SK-N-SH (cell line): ENCODE results near the gene HSPD1. TPM values are rescaled to one million over a fixed set of nuclear protein-coding genes. Genes with fewer than 3 reads are reported as not detected.

Experiments
- CTCF ChIA-PET: fragments of 300-600, 350-600 bp; formaldehyde crosslinking; extraction: SDS; loops from one replicate; lab custom pipeline; 2021; lab: Yijun Ruan, JAX
- POLR2A ChIA-PET: fragments of 350-600 bp; sonication (Branson Sonifier 250); formaldehyde crosslinking; extraction: SDS; loops from one replicate; lab custom pipeline; 2020; ENCODE audit warnings: antibody characterized with exemption, inconsistent platforms; lab: Yijun Ruan, JAX
- DNase-seq: peaks from one replicate; pipeline ENCODE4 v3.0.0; 2012
- H2AFZ ChIP-seq: fragments of 200-600 bp; sonication (generic); 2 replicates; pipeline ENCODE4 v1.8.1; 2016; ENCODE audit warnings: antibody characterized with exemption, mild to moderate bottlenecking, low read depth
- H3F3A ChIP-seq: fragments of 200-600 bp; sonication (generic); replicated peaks from 2 replicates; pipeline ENCODE3; 2016; ENCODE audit warnings: antibody characterized with exemption, mild to moderate bottlenecking; ENCODE audit not compliant: insufficient read depth
- H3K27ac ChIP-seq, 2 experiments: fragments of 200-500 bp in 1 of 2; fragments of 200-600 bp in 1 of 2; sonication (Bioruptor generic) in 1 of 2; sonication (generic), shearing (Covaris generic) in 1 of 2; 2 replicates each; pipeline versions ENCODE4 v1.5.1 to v1.6.1; 2014 to 2016; ENCODE audit warnings: low read depth in 2 of 2, inconsistent platforms in 1 of 2, low read length in 1 of 2, mild to moderate bottlenecking in 1 of 2, mixed read lengths in 1 of 2
- H3K27me3 ChIP-seq: fragments of 200-600 bp; sonication (generic), shearing (Covaris generic); 2 replicates; pipeline ENCODE4 v1.6.1; 2016; ENCODE audit warnings: mixed run types; ENCODE audit not compliant: insufficient read depth
- H3K36me3 ChIP-seq, 2 experiments: fragments of 200-500 bp in 1 of 2; fragments of 200-600 bp in 1 of 2; sonication (Bioruptor generic) in 1 of 2; sonication (generic) in 1 of 2; replicated peaks in 1 of 2; 2 replicates each; pipeline versions ENCODE3 to v1.5.1; 2014 to 2016; ENCODE audit warnings: low read length in 1 of 2, mild to moderate bottlenecking in 1 of 2; ENCODE audit not compliant: insufficient read depth in 2 of 2, control insufficient read depth in 1 of 2
- H3K4me1 ChIP-seq, 2 experiments: fragments of 200-500 bp in 1 of 2; fragments of 200-600 bp in 1 of 2; sonication (Bioruptor generic) in 1 of 2; sonication (generic), shearing (Covaris generic) in 1 of 2; 2 replicates each; pipeline versions ENCODE4 v1.5.1 to v1.6.1; 2014 to 2016; ENCODE audit warnings: low read depth in 1 of 2, low read length in 1 of 2, mixed run types in 1 of 2; ENCODE audit not compliant: insufficient read depth in 2 of 2, control insufficient read depth in 1 of 2
- H3K4me2 ChIP-seq: fragments of 200-600 bp; sonication (generic), shearing (Covaris generic); 2 replicates; pipeline ENCODE4 v1.6.1; 2017; ENCODE audit warnings: mixed run types
- H3K4me3 ChIP-seq, 2 experiments: fragments of 200-500 bp in 1 of 2; fragments of 200-600 bp in 1 of 2; sonication (Bioruptor generic) in 1 of 2; sonication (generic), shearing (Covaris generic) in 1 of 2; 2 replicates each; pipeline versions ENCODE4 v1.5.1 to v1.8.1; 2014 to 2016; ENCODE audit warnings: low read depth in 2 of 2, inconsistent platforms in 1 of 2, low read length in 1 of 2, mild to moderate bottlenecking in 1 of 2, mixed read lengths in 1 of 2, moderate library complexity in 1 of 2
- H3K79me2 ChIP-seq: fragments of 200-600 bp; sonication (generic); 2 replicates; pipeline ENCODE4 v1.8.1; 2017; ENCODE audit warnings: mild to moderate bottlenecking; ENCODE audit not compliant: insufficient read depth
- H3K9ac ChIP-seq: fragments of 200-600 bp; sonication (generic); 2 replicates; pipeline ENCODE4 v1.6.1; 2017; ENCODE audit warnings: mixed run types
- H3K9me2 ChIP-seq: fragments of 200-600 bp; sonication (generic); 2 replicates; pipeline ENCODE4 v1.6.1; 2017; ENCODE audit warnings: mixed run types
- H3K9me3 ChIP-seq: fragments of 200-600 bp; sonication (generic); 2 replicates; pipeline ENCODE4 v1.6.1; 2017; ENCODE audit warnings: mixed run types, mild to moderate bottlenecking, moderate library complexity
- H4K20me1 ChIP-seq: fragments of 200-600 bp; sonication (generic); 2 replicates; pipeline ENCODE4 v1.6.1; 2017; ENCODE audit warnings: mild to moderate bottlenecking, mixed run types; ENCODE audit not compliant: insufficient read depth
- EP300 ChIP-seq, 2 experiments: IDR thresholded peaks; 2 replicates each; pipeline versions ENCODE4 v1.4.0 to v1.6.1; 2012; ENCODE audit warnings: borderline replicate concordance in 1 of 2, low read depth in 1 of 2, low read length in 1 of 2
- FOXJ3 ChIP-seq: sonication (generic); formaldehyde crosslinking; IDR thresholded peaks from 2 replicates; pipeline ENCODE4 v1.5.1; 2020; ENCODE audit warnings: mild to moderate bottlenecking, missing genetic modification reagents
- IRF3 ChIP-seq: fragments of 150-350 bp; IDR thresholded peaks from 2 replicates; pipeline ENCODE4 v1.6.1; 2016; ENCODE audit warnings: mild to moderate bottlenecking, low read depth, low read length
- JUND ChIP-seq: IDR thresholded peaks from 2 replicates; pipeline ENCODE4 v1.4.0; 2012
- MXI1 ChIP-seq: IDR thresholded peaks from 2 replicates; pipeline ENCODE4 v1.6.1; 2012; ENCODE audit warnings: mild to moderate bottlenecking, low read depth, low read length, improper control_type of control experiment
- PBX3 ChIP-seq: IDR thresholded peaks from 2 replicates; pipeline ENCODE4; 2012
- RAD21 ChIP-seq: IDR thresholded peaks from 2 replicates; pipeline ENCODE4 v1.6.1; 2012; ENCODE audit warnings: mild to moderate bottlenecking, low read length
- RXRA ChIP-seq: IDR thresholded peaks from 2 replicates; pipeline ENCODE4 v1.4.0; 2012; ENCODE audit warnings: low read depth, mild to moderate bottlenecking, borderline replicate concordance
- TCF12 ChIP-seq: IDR thresholded peaks from 2 replicates; pipeline ENCODE4 v1.4.0; 2012
- USF1 ChIP-seq: IDR thresholded peaks from 2 replicates; pipeline ENCODE4 v1.4.0; 2012; ENCODE audit warnings: low read depth, borderline replicate concordance
- USF2 ChIP-seq: fragments of 150-350 bp; IDR thresholded peaks from 2 replicates; pipeline ENCODE4 v1.6.1; 2017; ENCODE audit warnings: antibody characterized with exemption, low read length, low read depth, borderline replicate concordance
- WGBS: methylation state at CpG from one replicate; pipeline ENCODE4 v1.1.6; 2017; ENCODE audit warnings: low lambda C conversion rate; 5-methylcytosine and 5-hydroxymethylcytosine counted together
- polyA plus RNA-seq, 3 experiments: library from polyadenylated mRNA; depleted of rRNA; stranded (reverse); fragments of >200 nt; gene quantifications; 2 replicates each; pipeline ENCODE4 v1.2.3, GENCODE V29; 2012
- TF ChIP-seq, protein P1 (sequence below): fragments of 200-600 bp; sonication (generic); IDR thresholded peaks from 2 replicates; pipeline ENCODE4 v1.6.1; 2017; ENCODE audit warnings: antibody characterized with exemption, mild to moderate bottlenecking, moderate library complexity

The HSPD1 gene
- polyA plus RNA-seq, 1 of the 3 experiments (the other 2 are of a cell fraction), result 212 TPM

DNA sequence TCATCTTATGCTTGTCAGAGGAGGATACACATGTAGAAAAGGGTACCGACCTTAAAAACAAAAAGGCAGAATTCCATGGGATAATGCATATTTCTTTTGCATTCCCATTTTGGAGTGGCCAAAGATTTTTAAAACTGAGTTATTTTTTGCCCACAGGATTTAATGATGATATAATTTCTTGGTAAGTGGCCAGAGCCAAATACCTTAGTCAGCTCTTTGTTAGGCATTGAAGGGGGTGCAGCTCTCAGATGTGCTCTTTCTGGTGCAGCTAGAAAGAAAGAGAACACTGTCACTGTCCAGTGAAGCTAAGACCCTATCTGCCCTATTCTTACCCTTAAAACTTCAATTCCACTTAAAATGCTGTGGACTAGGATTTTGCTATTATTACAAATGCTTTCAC, 35.5 kb downstream of the HSPD1 start (continued):
- TF ChIP-seq USF2, result no peak
- TF ChIP-seq MXI1, result no peak

GRCh38 chr2:197461057-197461456, 38.6 kb downstream of the HSPD1 start:
- Histone ChIP-seq H2AFZ (no peak overlapping the region), H3K36me3 (peaks cover 21 to 51% of the 10 kb centered on the region in 2 experiments), H4K20me1 (peaks cover 35% of the 10 kb centered on the region), H3F3A (peaks cover 5% of the 10 kb centered on the region), H3K27ac (no peak overlapping the region), H3K4me1 (no peaks in the 10 kb centered on the region), H3K9me3 (no peaks in the 10 kb centered on the region), H3K9ac (no peak overlapping the region), H3K4me3 (no peak overlapping the region), H3K27me3 (no peaks in the 10 kb centered on the region), H3K79me2 (peaks cover 87% of the 10 kb centered on the region), H3K4me2 (no peak overlapping the region), H3K9me2 (no peaks in the 10 kb centered on the region)
- TF ChIP-seq MXI1 (no peak), FOXJ3 (no peak), EP300 (IDR thresholded peaks at IDR 0.05; ENCODE audit: borderline replicate concordance in 1 of 2, low read depth in 1 of 2, low read length in 1 of 2) (no peak), RAD21 (no peak), RXRA (no peak), IRF3 (no peak), TCF12 (no peak)
- TF ChIP-seq, protein P1, sequence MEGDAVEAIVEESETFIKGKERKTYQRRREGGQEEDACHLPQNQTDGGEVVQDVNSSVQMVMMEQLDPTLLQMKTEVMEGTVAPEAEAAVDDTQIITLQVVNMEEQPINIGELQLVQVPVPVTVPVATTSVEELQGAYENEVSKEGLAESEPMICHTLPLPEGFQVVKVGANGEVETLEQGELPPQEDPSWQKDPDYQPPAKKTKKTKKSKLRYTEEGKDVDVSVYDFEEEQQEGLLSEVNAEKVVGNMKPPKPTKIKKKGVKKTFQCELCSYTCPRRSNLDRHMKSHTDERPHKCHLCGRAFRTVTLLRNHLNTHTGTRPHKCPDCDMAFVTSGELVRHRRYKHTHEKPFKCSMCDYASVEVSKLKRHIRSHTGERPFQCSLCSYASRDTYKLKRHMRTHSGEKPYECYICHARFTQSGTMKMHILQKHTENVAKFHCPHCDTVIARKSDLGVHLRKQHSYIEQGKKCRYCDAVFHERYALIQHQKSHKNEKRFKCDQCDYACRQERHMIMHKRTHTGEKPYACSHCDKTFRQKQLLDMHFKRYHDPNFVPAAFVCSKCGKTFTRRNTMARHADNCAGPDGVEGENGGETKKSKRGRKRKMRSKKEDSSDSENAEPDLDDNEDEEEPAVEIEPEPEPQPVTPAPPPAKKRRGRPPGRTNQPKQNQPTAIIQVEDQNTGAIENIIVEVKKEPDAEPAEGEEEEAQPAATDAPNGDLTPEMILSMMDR, result no peak
- DNase-seq, result no peak
- 87% methylated on average over 2 of the region's 2 CpGs for WGBS
- ChIA-PET POLR2A (no interaction called here), CTCF (no interaction called here)

GRCh38 chr2:197460649-197461048, 39.0 kb downstream of the HSPD1 start:
- H3K27me3 ChIP-seq, result no peaks in the 10 kb centered on the region
- H3K4me1 ChIP-seq, result no peaks in the 10 kb centered on the region
- WGBS, result 90% methylated on average over 4 of the region's 4 CpGs
- TF ChIP-seq JUND (no peak), MXI1 (no peak), EP300 (IDR thresholded peaks at IDR 0.05; ENCODE audit: borderline replicate concordance in 1 of 2, low read depth in 1 of 2, low read length in 1 of 2) (no peak), USF1 (no peak), PBX3 (no peak)
- H4K20me1 ChIP-seq, result peaks cover 39% of the 10 kb centered on the region
- H3F3A ChIP-seq, result peaks cover 5% of the 10 kb centered on the region
- no peak overlapping the region for H3K27ac ChIP-seq
- POLR2A ChIA-PET, result no interaction called here
- H3K4me2 ChIP-seq, result no peak overlapping the region
- no peak overlapping the region for H2AFZ ChIP-seq
- no peaks in the 10 kb centered on the region for H3K9me2 ChIP-seq
- peaks cover 87% of the 10 kb centered on the region for H3K79me2 ChIP-seq
- no peak overlapping the region for H3K9ac ChIP-seq
- H3K36me3 ChIP-seq, result peaks cover 21 to 48% of the 10 kb centered on the region in 2 experiments
- CTCF ChIA-PET, result no interaction called here
- DNase-seq, result no peak
- no peaks in the 10 kb centered on the region for H3K9me3 ChIP-seq
- no peak overlapping the region for H3K4me3 ChIP-seq
